Keratinocyte (primary cell): ENCODE measurements around the gene DES.

ENCODE experiments used
- EZH2 ChIP-seq: IDR thresholded peaks from one replicate; pipeline ENCODE4 v1.6.1; 2012; ENCODE audit warnings: inconsistent platforms, mild to moderate bottlenecking, low read length, moderate library complexity
- TF ChIP-seq, protein P1 (sequence below), 3 experiments: IDR thresholded peaks in 1 of 3; conservative IDR thresholded peaks in 1 of 3; optimal IDR thresholded peaks in 1 of 3; 2 replicates in 2 of 3; 3 replicates in 1 of 3; pipeline versions ENCODE3 to v1.5.1; 2011; ENCODE audit warnings: low read length in 3 of 3, mild to moderate bottlenecking in 3 of 3, moderate library complexity in 2 of 3, control low read depth in 1 of 3, inconsistent platforms in 1 of 3; ENCODE audit not compliant: insufficient read depth in 2 of 3; ENCODE audit errors: extremely low read depth in 1 of 3

GRCh38 chr2:219447242-219448098, 29.3 kb downstream of the DES start:
- TF ChIP-seq, protein P1, sequence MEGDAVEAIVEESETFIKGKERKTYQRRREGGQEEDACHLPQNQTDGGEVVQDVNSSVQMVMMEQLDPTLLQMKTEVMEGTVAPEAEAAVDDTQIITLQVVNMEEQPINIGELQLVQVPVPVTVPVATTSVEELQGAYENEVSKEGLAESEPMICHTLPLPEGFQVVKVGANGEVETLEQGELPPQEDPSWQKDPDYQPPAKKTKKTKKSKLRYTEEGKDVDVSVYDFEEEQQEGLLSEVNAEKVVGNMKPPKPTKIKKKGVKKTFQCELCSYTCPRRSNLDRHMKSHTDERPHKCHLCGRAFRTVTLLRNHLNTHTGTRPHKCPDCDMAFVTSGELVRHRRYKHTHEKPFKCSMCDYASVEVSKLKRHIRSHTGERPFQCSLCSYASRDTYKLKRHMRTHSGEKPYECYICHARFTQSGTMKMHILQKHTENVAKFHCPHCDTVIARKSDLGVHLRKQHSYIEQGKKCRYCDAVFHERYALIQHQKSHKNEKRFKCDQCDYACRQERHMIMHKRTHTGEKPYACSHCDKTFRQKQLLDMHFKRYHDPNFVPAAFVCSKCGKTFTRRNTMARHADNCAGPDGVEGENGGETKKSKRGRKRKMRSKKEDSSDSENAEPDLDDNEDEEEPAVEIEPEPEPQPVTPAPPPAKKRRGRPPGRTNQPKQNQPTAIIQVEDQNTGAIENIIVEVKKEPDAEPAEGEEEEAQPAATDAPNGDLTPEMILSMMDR (optimal IDR thresholded peaks at IDR 0.05 in 1 of 3, IDR thresholded peaks at IDR 0.05 in 1 of 3, conservative IDR thresholded peaks at IDR 0.05 in 1 of 3; ENCODE audit: extremely low read depth in 1 of 3, insufficient read depth in 2 of 3, low read length in 3 of 3), result no peak
- TF ChIP-seq EZH2, result no peak
